GM12891 (cell line): Measurements from ENCODE around the gene CASR.

ENCODE experiments used
- POLR2AphosphoS5 ChIP-seq: IDR thresholded peaks from 2 replicates; pipeline ENCODE4 v1.6.1; 2011; ENCODE audit warnings: low read depth, low read length, control low read depth
- TAF1 ChIP-seq: IDR thresholded peaks from 2 replicates; pipeline ENCODE4 v1.6.1; 2011; ENCODE audit warnings: low read depth, low read length, control low read depth

DNA sequence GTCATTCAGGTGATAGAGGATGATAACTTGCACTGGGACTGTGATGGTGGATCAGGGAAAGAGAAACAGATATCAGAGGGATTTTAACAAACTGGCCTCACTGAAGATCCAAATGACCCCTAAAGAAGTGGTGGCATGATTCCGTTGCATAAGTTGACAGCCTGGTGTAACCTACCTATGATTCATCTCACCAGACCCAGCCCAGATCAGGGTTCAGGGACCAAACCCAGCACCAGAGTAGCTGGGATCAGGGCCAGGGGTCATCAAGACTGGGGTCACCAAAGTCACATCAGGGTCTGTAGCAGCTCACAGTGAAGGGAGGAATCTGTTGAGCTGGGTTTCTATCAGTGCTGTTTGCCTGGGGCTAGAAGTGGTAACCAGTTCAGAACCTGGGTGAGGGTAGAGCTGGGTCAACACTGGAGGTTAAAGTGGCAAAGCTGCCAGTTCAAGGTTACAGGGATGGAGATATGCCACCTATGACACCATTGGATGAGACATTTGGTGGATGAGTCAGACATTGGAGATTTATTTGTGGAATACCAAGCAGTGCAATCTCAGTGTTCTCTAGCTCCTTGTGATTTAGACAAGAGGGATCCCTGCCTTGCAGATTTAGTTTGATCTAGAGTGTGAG, 35.9 kb downstream of the CASR start:
- TF ChIP-seq TAF1 = no peak
- no peak for TF ChIP-seq POLR2AphosphoS5
